H1 (cell line): ENCODE measurements around the gene MIPOL1. TPM values are rescaled to one million over a fixed set of nuclear protein-coding genes. Genes with fewer than 3 reads are reported as not detected.

Source experiments
- CEBPB ChIP-seq: IDR thresholded peaks from 2 replicates; pipeline ENCODE4 v1.6.1; 2012; ENCODE audit warnings: low read depth, low read length
- GABPA ChIP-seq: IDR thresholded peaks from 2 replicates; pipeline ENCODE4 v1.6.1; 2011; ENCODE audit warnings: mild to moderate bottlenecking, low read length, moderate library complexity, borderline replicate concordance; ENCODE audit not compliant: insufficient read depth
- KDM4A ChIP-seq: IDR thresholded peaks from one replicate; pipeline ENCODE4 v1.7.1; 2012; ENCODE audit warnings: low read depth, mild to moderate bottlenecking, moderate library complexity, low read length, inconsistent platforms; ENCODE audit not compliant: severe bottlenecking
- MAX ChIP-seq: IDR thresholded peaks from 2 replicates; pipeline ENCODE4 v1.6.1; 2012; ENCODE audit warnings: inconsistent platforms
- POLR2A ChIP-seq, 2 experiments: IDR thresholded peaks; 1 replicate in 1 of 2; 2 replicates in 1 of 2; pipeline ENCODE4 v1.6.1; 2011; ENCODE audit warnings: low read depth in 2 of 2, low read length in 2 of 2, mild to moderate bottlenecking in 2 of 2; ENCODE audit errors: control extremely low read depth in 1 of 2
- RXRA ChIP-seq: IDR thresholded peaks from 2 replicates; pipeline ENCODE4 v1.6.1; 2011; ENCODE audit warnings: low read depth, mild to moderate bottlenecking, low read length, moderate library complexity; ENCODE audit not compliant: insufficient read depth
- SIRT6 ChIP-seq: IDR thresholded peaks from one replicate; pipeline ENCODE4 v1.7.1; 2012; ENCODE audit warnings: low read length, inconsistent platforms
- polyA plus RNA-seq, 7 experiments: library from polyadenylated mRNA; depleted of rRNA in 3 of 7; stranded (reverse) in 5 of 7; unstranded in 2 of 7; fragments of >200 nt in 5 of 7; fragments of 200-250 nt in 2 of 7; gene quantifications; 1 replicate in 5 of 7; 2 replicates in 1 of 7; 4 replicates in 1 of 7; pipeline versions ENCODE4 v1.2.1 to v1.2.3, GENCODE V29; 2011 to 2013; ENCODE audit warnings: missing spikeins in 2 of 7, mixed read lengths in 2 of 7
- total RNA-seq: library from RNA; stranded (reverse); fragmentation: NEBNext Ultra II Directional; extraction: Animal tissue kit (Norgen Biotek cat#: 25700); gene quantifications from 2 replicates; pipeline ENCODE4 v1.2.1, GENCODE V29; 2021

MIPOL1 gene
- total and polyA plus RNA-seq, 2 of the 8 experiments (the other 6 are each of a cell fraction or from before 2014, with no cell fraction given), result 2.8 to 23.9 TPM

GRCh38 chr14:37512173-37512572 lies 314.4 kb downstream of the MIPOL1 start (continued):
- TF ChIP-seq MAX, result no peak
- no peak for TF ChIP-seq CEBPB
- TF ChIP-seq GABPA, result no peak
- TF ChIP-seq KDM4A, result no peak
- no peak for TF ChIP-seq POLR2A (IDR thresholded peaks at IDR 0.05; ENCODE audit: control extremely low read depth in 1 of 2, low read depth in 2 of 2, low read length in 2 of 2)
- no peak for TF ChIP-seq SIRT6
- TF ChIP-seq RXRA, result no peak
